ENCODE data around the gene CRYGS.

- TF ChIP-seq POLR2A (IDR thresholded peaks at IDR 0.05) (no peak), CTCF (IDR thresholded peaks at IDR 0.05) (no peak), EP300 (IDR thresholded peaks at IDR 0.05) (no peak)
These were observed 33.3 kb upstream of the CRYGS start for GRCh38 chr3:186577521-186577920.

Measured in ovary (tissue), 3 donors.